GM23338 (cell line): ENCODE measurements around the gene HEPACAM2. TPM values are rescaled to one million over a fixed set of nuclear protein-coding genes. Genes with fewer than 3 reads are reported as not detected.

ENCODE experiments used
- ATAC-seq: fragments of 200-7000 bp; cut with Tn5 transposase; 3 replicates; pipeline ENCODE4 v1.9.1; 2020
- DNase-seq: peaks from one replicate; pipeline ENCODE4 v3.0.0-alpha.2; 2015; ENCODE audit warnings: low spot score
- H2AFZ ChIP-seq: fragments of 200-600 bp; sonication (generic); 2 replicates; pipeline ENCODE4 v1.8.0; 2016; ENCODE audit warnings: antibody characterized with exemption, mild to moderate bottlenecking, moderate library complexity
- H3F3A ChIP-seq: fragments of 200-600 bp; sonication (generic); replicated peaks from 2 replicates; pipeline ENCODE4 v1.8.0; 2017; ENCODE audit warnings: antibody characterized with exemption, mixed run types, low read depth
- H3K27ac ChIP-seq: fragments of 200-600 bp; sonication (generic); 2 replicates; pipeline ENCODE4 v1.6.1; 2016; ENCODE audit warnings: low read depth
- H3K27me3 ChIP-seq: fragments of 200-600 bp; sonication (generic); 2 replicates; pipeline ENCODE4 v1.8.0; 2016; ENCODE audit warnings: mild to moderate bottlenecking, mixed run types, moderate library complexity; ENCODE audit not compliant: insufficient read depth
- H3K36me3 ChIP-seq: fragments of 200-600 bp; sonication (generic); 2 replicates; pipeline ENCODE4 v1.8.0; 2016; ENCODE audit warnings: mild to moderate bottlenecking; ENCODE audit not compliant: insufficient read depth
- H3K4me1 ChIP-seq: fragments of 200-600 bp; sonication (generic); 2 replicates; pipeline ENCODE4 v1.8.0; 2016; ENCODE audit warnings: mild to moderate bottlenecking, moderate library complexity; ENCODE audit not compliant: insufficient read depth
- H3K4me2 ChIP-seq: fragments of 200-600 bp; sonication (generic); 2 replicates; pipeline ENCODE4 v1.7.1; 2017; ENCODE audit warnings: mixed run types
- H3K4me3 ChIP-seq: fragments of 200-600 bp; sonication (generic); 2 replicates; pipeline ENCODE4 v1.6.1; 2016; ENCODE audit warnings: mixed run types
- H3K79me2 ChIP-seq: fragments of 200-600 bp; sonication (generic); replicated peaks from 2 replicates; pipeline ENCODE4 v1.8.0; 2017; ENCODE audit warnings: mild to moderate bottlenecking; ENCODE audit not compliant: insufficient read depth
- H3K9me2 ChIP-seq: fragments of 200-600 bp; sonication (generic); 2 replicates; pipeline ENCODE4 v1.8.0; 2017; ENCODE audit not compliant: insufficient read depth
- H4K20me1 ChIP-seq: fragments of 200-600 bp; sonication (generic); replicated peaks from 2 replicates; pipeline ENCODE4 v1.8.0; 2017; ENCODE audit warnings: mild to moderate bottlenecking; ENCODE audit not compliant: insufficient read depth
- H3K27ac Mint-ChIP-seq: 2 replicates; pipeline ENCODE4 v1.8.0; 2020; ENCODE audit warnings: inconsistent platforms, mild to moderate bottlenecking, moderate library complexity, mixed read lengths
- H3K27me3 Mint-ChIP-seq: 3 replicates; pipeline ENCODE4 v1.8.0; 2022; ENCODE audit warnings: low read depth, mild to moderate bottlenecking, moderate library complexity, mixed read lengths, inconsistent platforms; ENCODE audit not compliant: insufficient read depth, poor library complexity
- H3K36me3 Mint-ChIP-seq: 3 replicates; pipeline ENCODE4 v1.8.0; 2021; ENCODE audit warnings: low read depth, mild to moderate bottlenecking, inconsistent platforms, moderate library complexity, mixed read lengths
- H3K4me1 Mint-ChIP-seq: 3 replicates; pipeline ENCODE4 v1.8.0; 2020; ENCODE audit warnings: mild to moderate bottlenecking, inconsistent platforms, mixed read lengths
- H3K4me3 Mint-ChIP-seq: 3 replicates; pipeline ENCODE4 v1.8.0; 2021; ENCODE audit warnings: moderate library complexity, mild to moderate bottlenecking, inconsistent platforms, mixed read lengths
- H3K9me3 Mint-ChIP-seq: 3 replicates; pipeline ENCODE4 v1.8.0; 2020; ENCODE audit warnings: moderate library complexity, mild to moderate bottlenecking, inconsistent platforms, mixed read lengths
- EZH2phosphoT487 ChIP-seq: fragments of 200-600 bp; sonication (generic); IDR thresholded peaks from one replicate; pipeline ENCODE4 v1.8.1; 2018; ENCODE audit warnings: antibody characterized with exemption; ENCODE audit not compliant: unreplicated experiment
- POLR2AphosphoS5 ChIP-seq: IDR thresholded peaks from 2 replicates; pipeline ENCODE4 v1.6.1; 2016; ENCODE audit warnings: antibody characterized with exemption, low read depth
- ZNF331 ChIP-seq: fragments of 250-450 bp; sonication (Bioruptor Pico); IDR thresholded peaks from 2 replicates; pipeline ENCODE4 v1.5.0; 2020; ENCODE audit warnings: low read depth, mild to moderate bottlenecking, moderate library complexity
- polyA plus RNA-seq: library from polyadenylated mRNA; unstranded; fragments of >200 nt; fragmentation: Nextera tagmentation; extraction: Ambion mirVana; gene quantifications from 2 replicates; pipeline ENCODE4 v1.2.1, GENCODE V29; 2016
- total RNA-seq: library from RNA; depleted of rRNA; stranded (reverse); fragments of >200 nt; shearing (Covaris generic); gene quantifications from 2 replicates; pipeline ENCODE4 v1.2.3, GENCODE V29; 2014
- TF ChIP-seq, protein P1 (sequence below): fragments of 250-450 bp; sonication (Bioruptor Pico); IDR thresholded peaks from 2 replicates; pipeline ENCODE4 v1.5.0; 2020; ENCODE audit warnings: mild to moderate bottlenecking, moderate library complexity
- TF ChIP-seq, protein P2 (sequence below), 2 experiments: fragments of 200-600 bp in 1 of 2; sonication (generic) in 1 of 2; conservative IDR thresholded peaks; 2 replicates each; pipeline versions ENCODE4 v1.5.1 to v1.6.1; 2016 to 2017; ENCODE audit warnings: antibody characterized with exemption in 2 of 2, low read depth in 2 of 2, mild to moderate bottlenecking in 2 of 2, moderate library complexity in 1 of 2
- TF ChIP-seq, protein P3 (sequence below): IDR thresholded peaks from 2 replicates; pipeline ENCODE4 v1.6.1; 2016; ENCODE audit warnings: antibody characterized with exemption

The HEPACAM2 gene
- total and polyA plus RNA-seq, 2 experiments from 2014 or later = not detected

DNA sequence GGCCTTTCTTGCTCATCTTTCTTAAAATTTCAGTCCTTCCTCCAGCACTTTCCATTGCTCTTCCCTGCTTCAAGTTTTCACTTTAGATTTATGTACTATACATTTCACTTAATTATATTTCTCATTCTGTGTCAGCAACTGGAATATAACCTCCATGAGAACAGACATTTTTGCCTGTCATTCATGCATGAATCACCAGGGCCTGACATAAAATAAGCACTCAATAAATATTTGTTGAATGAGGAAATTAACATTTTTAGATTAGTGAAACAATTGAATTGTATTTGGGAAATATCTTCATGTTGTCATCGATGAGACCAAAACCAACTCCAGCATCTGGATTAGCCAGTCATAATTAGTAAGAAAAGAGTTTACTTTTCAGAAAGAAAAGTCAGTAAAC, 84.1 kb downstream of the HEPACAM2 start (continued):
- TF ChIP-seq, protein P1, sequence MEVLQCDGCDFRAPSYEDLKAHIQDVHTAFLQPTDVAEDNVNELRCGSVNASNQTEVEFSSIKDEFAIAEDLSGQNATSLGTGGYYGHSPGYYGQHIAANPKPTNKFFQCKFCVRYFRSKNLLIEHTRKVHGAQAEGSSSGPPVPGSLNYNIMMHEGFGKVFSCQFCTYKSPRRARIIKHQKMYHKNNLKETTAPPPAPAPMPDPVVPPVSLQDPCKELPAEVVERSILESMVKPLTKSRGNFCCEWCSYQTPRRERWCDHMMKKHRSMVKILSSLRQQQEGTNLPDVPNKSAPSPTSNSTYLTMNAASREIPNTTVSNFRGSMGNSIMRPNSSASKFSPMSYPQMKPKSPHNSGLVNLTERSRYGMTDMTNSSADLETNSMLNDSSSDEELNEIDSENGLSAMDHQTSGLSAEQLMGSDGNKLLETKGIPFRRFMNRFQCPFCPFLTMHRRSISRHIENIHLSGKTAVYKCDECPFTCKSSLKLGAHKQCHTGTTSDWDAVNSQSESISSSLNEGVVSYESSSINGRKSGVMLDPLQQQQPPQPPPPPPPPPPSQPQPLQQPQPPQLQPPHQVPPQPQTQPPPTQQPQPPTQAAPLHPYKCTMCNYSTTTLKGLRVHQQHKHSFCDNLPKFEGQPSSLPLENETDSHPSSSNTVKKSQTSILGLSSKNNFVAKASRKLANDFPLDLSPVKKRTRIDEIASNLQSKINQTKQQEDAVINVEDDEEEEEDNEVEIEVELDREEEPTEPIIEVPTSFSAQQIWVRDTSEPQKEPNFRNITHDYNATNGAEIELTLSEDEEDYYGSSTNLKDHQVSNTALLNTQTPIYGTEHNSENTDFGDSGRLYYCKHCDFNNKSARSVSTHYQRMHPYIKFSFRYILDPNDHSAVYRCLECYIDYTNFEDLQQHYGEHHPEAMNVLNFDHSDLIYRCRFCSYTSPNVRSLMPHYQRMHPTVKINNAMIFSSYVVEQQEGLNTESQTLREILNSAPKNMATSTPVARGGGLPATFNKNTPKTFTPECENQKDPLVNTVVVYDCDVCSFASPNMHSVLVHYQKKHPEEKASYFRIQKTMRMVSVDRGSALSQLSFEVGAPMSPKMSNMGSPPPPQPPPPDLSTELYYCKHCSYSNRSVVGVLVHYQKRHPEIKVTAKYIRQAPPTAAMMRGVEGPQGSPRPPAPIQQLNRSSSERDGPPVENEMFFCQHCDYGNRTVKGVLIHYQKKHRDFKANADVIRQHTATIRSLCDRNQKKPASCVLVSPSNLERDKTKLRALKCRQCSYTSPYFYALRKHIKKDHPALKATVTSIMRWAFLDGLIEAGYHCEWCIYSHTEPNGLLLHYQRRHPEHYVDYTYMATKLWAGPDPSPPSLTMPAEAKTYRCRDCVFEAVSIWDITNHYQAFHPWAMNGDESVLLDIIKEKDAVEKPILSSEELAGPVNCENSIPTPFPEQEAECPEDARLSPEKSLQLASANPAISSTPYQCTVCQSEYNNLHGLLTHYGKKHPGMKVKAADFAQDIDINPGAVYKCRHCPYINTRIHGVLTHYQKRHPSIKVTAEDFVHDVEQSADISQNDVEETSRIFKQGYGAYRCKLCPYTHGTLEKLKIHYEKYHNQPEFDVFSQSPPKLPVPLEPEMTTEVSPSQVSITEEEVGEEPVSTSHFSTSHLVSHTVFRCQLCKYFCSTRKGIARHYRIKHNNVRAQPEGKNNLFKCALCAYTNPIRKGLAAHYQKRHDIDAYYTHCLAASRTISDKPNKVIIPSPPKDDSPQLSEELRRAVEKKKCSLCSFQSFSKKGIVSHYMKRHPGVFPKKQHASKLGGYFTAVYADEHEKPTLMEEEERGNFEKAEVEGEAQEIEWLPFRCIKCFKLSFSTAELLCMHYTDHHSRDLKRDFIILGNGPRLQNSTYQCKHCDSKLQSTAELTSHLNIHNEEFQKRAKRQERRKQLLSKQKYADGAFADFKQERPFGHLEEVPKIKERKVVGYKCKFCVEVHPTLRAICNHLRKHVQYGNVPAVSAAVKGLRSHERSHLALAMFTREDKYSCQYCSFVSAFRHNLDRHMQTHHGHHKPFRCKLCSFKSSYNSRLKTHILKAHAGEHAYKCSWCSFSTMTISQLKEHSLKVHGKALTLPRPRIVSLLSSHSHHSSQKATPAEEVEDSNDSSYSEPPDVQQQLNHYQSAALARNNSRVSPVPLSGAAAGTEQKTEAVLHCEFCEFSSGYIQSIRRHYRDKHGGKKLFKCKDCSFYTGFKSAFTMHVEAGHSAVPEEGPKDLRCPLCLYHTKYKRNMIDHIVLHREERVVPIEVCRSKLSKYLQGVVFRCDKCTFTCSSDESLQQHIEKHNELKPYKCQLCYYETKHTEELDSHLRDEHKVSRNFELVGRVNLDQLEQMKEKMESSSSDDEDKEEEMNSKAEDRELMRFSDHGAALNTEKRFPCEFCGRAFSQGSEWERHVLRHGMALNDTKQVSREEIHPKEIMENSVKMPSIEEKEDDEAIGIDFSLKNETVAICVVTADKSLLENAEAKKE = no peak

DNA sequence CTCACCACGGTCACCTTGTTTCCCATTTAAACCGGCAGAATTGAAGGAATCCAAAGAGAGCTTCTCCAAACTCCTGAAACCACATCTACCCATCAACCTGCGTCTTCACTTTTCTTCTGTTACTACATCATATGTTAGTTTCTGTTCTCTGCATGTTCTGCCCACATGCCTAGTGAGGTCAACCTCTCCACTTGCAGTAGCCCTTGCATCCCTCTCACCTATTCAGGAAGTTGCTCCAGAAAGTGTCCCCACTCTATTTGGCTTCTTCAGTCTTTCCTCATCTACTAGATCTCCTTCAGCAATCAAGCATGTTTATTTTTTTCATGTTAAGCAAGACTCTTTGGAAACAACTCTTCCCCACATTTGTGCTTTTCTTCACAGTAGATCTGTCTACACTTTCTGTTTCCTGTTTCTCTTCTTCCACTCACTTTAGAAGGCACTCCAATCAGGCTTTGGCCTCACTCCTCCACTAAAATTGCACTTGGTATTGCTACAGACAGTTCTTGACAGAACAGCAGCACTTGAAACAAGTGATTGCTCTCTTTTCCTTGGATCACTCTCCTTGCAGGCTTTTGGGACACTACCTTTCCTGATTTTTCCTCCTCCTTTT, 85.6 kb downstream of the HEPACAM2 start:
- H3K4me1 ChIP-seq = no peaks in the 10 kb centered on the region
- H4K20me1 ChIP-seq = no peaks in the 10 kb centered on the region
- ATAC-seq (no peak), DNase-seq (no peak)
- no peaks in the 10 kb centered on the region for H3K4me1 Mint-ChIP-seq
- TF ChIP-seq POLR2AphosphoS5 (no peak), ZNF331 (no peak), EZH2phosphoT487 (no peak)
- TF ChIP-seq, protein P2, sequence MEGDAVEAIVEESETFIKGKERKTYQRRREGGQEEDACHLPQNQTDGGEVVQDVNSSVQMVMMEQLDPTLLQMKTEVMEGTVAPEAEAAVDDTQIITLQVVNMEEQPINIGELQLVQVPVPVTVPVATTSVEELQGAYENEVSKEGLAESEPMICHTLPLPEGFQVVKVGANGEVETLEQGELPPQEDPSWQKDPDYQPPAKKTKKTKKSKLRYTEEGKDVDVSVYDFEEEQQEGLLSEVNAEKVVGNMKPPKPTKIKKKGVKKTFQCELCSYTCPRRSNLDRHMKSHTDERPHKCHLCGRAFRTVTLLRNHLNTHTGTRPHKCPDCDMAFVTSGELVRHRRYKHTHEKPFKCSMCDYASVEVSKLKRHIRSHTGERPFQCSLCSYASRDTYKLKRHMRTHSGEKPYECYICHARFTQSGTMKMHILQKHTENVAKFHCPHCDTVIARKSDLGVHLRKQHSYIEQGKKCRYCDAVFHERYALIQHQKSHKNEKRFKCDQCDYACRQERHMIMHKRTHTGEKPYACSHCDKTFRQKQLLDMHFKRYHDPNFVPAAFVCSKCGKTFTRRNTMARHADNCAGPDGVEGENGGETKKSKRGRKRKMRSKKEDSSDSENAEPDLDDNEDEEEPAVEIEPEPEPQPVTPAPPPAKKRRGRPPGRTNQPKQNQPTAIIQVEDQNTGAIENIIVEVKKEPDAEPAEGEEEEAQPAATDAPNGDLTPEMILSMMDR (conservative IDR thresholded peaks at IDR 0.05; ENCODE audit: low read depth in 2 of 2) = no peak
- TF ChIP-seq, protein P3, sequence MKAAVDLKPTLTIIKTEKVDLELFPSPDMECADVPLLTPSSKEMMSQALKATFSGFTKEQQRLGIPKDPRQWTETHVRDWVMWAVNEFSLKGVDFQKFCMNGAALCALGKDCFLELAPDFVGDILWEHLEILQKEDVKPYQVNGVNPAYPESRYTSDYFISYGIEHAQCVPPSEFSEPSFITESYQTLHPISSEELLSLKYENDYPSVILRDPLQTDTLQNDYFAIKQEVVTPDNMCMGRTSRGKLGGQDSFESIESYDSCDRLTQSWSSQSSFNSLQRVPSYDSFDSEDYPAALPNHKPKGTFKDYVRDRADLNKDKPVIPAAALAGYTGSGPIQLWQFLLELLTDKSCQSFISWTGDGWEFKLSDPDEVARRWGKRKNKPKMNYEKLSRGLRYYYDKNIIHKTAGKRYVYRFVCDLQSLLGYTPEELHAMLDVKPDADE = no peak
- H3K79me2 ChIP-seq = no peaks in the 10 kb centered on the region
- no peaks in the 10 kb centered on the region for H3K27me3 Mint-ChIP-seq
- H3K36me3 ChIP-seq = no peaks in the 10 kb centered on the region
- no peak overlapping the region for H3K27ac Mint-ChIP-seq
- no peak overlapping the region for H3K4me3 Mint-ChIP-seq
- peaks cover 6% of the 10 kb centered on the region; the same call in 1 of the 2 replicates for H3K9me2 ChIP-seq
- no peak overlapping the region for H2AFZ ChIP-seq
- no peak overlapping the region for H3K27ac ChIP-seq
- H3K27me3 ChIP-seq = no peaks in the 10 kb centered on the region
- no peak overlapping the region for H3K4me2 ChIP-seq
- no peaks in the 10 kb centered on the region for H3K36me3 Mint-ChIP-seq
- H3K9me3 Mint-ChIP-seq = no peaks in the 10 kb centered on the region
- H3K4me3 ChIP-seq = no peak overlapping the region
- no peaks in the 10 kb centered on the region for H3F3A ChIP-seq
